H4 (cell line): ENCODE results near the gene KCNK18. TPM values are rescaled to one million over a fixed set of nuclear protein-coding genes. Genes with fewer than 3 reads are reported as not detected.

Experiments used
- DNase-seq: peaks from one replicate; pipeline ENCODE4 v3.0.0-alpha.2; 2015; ENCODE audit warnings: low spot score
- total RNA-seq: library from RNA; depleted of rRNA; stranded (reverse); fragments of >200 nt; shearing (Covaris generic); gene quantifications from 2 replicates; pipeline ENCODE4 v1.2.3, GENCODE V29; 2014; rRNA removed

KCNK18 gene
- total RNA-seq, 1 experiment from 2014 or later: not detected

GRCh38 chr10:117250411-117250810, 53.1 kb downstream of the KCNK18 start:
- DNase-seq: no peak

- no peak for DNase-seq
Observed at GRCh38 chr10:117253908-117254307, 56.6 kb downstream of the KCNK18 start.

GRCh38 chr10:117254338-117254737, 57.0 kb downstream of the KCNK18 start:
- DNase-seq: no peak

- DNase-seq: no peak
Observed at GRCh38 chr10:117254774-117255735, 57.8 kb downstream of the KCNK18 start.

GRCh38 chr10:117255835-117256460, 58.7 kb downstream of the KCNK18 start:
- DNase-seq: no peak

- DNase-seq: no peak
Observed at GRCh38 chr10:117256910-117257309, 59.6 kb downstream of the KCNK18 start.

- no peak for DNase-seq
Observed at GRCh38 chr10:117257721-117258120, 60.4 kb downstream of the KCNK18 start.

GRCh38 chr10:117259279-117259678, 62.0 kb downstream of the KCNK18 start:
- DNase-seq: no peak

Other genes with a start within 250 kb of the KCNK18 start
- gene SHTN1, start 192.3 kb upstream of the KCNK18 start, total RNA-seq: 6.3 and 9.3 TPM in 2 replicates
- gene VAX1, start 59.2 kb upstream of the KCNK18 start, total RNA-seq: not detected in 2 replicates
- 0.02 TPM in 1 of 2 replicates, not detected in the other for gene SLC18A2, start 43.6 kb downstream of the KCNK18 start, total RNA-seq
- 9.5 and 11.0 TPM in 2 replicates for gene PDZD8, start 178.0 kb downstream of the KCNK18 start, total RNA-seq